ENCODE measurements around the gene YPEL5.

Gene YPEL5

DNA sequence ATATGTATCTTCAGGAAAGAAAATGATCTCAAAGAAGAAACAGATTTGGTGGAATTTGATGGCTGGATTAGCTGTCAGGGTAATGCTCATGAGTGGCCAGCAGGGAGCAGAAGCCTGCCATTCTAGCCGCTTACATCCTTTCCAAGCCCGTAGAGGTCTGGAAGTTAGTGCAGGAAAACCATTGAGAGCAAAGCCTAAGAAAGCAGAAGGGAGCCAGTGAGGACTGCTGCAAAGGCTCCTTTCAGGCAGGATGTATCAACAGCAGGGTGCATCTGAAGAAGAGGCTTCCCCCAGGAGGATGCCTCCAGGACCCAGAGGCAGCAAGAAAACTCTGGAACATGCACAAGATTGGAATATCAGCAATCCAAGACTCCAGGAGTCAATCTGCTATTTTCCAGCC is 61.6 kb downstream of the YPEL5 start:
- DNase-seq: peak; percentile 8

DNA sequence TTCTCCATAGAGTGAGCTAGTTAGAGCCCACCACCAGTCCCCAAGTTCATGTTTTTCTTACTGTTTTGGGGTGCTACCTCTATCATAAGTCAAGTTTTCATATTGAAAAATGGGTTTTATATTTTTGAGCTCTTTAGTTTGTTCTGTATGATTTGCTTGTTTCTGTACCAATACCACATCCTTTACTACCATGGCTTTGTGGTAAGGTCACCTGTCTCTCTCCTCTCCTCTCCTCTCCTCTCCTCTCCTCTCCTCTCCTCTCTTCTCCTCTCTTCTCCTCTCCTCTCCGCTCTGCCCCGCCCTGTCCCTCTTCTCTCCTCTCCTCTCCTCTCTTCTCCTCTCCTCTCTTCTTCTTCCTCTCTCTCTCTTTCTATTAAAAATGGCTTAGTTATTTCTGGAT is 62.4 kb downstream of the YPEL5 start:
- no peak for DNase-seq
